Measurements from ENCODE around the gene ADGRG4.
"Not testable (repeated sequence)": the region's sequence is repeated elsewhere in the genome, so short reads cannot be mapped to it uniquely, and the experiment has no call there.

ADGRG4 gene

GRCh38 chrX:136387951-136388502 is 87.3 kb downstream of the ADGRG4 start:
- no peak for DNase-seq (ENCODE audit: low spot score)

GRCh38 chrX:136390921-136391320 is 90.2 kb downstream of the ADGRG4 start:
- no peak for DNase-seq (ENCODE audit: low spot score)

GRCh38 chrX:136395271-136395670 is 94.5 kb downstream of the ADGRG4 start:
- DNase-seq (ENCODE audit: low spot score), result peak; percentile 1

GRCh38 chrX:136397001-136397400 is 96.2 kb downstream of the ADGRG4 start:
- no peak for DNase-seq (ENCODE audit: low spot score)

- DNase-seq (ENCODE audit: low spot score), result no peak
These were observed 104.4 kb downstream of the ADGRG4 start for GRCh38 chrX:136405126-136405525.

DNA sequence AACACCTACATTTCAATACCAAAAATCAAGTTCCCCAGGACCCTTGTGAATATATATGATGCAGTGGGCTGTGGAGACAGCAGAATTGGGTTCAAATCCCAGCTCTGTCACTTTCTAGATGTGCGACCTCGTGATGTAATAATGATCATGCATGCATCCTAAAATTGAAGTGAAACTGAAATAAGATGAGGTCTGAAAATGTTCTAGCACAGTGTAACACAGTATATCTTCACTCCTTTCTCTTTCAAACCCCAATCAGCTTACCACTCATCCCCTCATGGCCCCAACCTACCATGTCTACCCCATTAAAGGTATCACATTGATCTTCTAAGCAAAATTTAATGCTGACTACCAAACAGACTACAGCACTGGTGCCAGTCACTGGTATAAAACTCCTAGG is 117.0 kb downstream of the ADGRG4 start:
- DNase-seq (ENCODE audit: low spot score), result no peak

GRCh38 chrX:136421338-136421737 is 120.6 kb downstream of the ADGRG4 start:
- no peak for DNase-seq (ENCODE audit: low spot score)

DNA sequence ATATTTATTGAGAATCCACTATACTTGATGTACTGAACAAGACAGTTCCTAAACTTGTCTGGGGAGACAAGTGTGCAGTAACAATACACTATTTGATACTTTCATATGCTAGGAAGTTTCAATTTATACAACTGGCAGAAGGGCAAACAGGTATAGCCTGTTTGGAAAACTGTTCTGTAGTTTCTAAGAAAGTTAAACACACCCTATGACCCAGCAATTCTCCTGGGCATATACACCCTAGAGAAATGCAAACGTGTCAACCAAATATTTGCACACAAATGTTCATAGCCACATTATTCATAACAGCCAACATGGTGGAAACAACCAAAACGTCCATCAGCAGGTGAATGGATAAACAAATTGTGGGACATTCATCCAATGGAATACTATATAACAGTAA is 123.0 kb downstream of the ADGRG4 start:
- DNase-seq (ENCODE audit: low spot score), result no peak

DNA sequence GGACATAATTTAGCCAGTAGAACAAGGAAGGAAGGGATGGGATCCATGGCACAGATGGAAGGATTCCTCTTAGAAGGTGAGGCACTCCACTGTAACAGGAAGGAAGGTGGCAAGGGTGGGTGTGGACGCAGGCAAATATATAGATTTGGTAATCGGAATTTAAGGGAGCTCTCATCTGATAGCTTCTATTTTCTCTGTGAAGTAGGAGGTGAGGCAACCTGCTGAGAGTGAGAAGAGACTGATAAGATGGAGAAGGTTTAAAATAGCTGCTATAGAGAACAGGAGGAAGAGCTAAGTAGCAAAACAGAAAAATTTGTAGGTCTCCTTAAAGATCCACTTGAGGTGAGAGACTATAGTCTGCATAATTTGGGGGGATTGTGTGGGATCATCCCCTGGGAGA is 125.2 kb downstream of the ADGRG4 start:
- DNase-seq (ENCODE audit: low spot score), result no peak

DNA sequence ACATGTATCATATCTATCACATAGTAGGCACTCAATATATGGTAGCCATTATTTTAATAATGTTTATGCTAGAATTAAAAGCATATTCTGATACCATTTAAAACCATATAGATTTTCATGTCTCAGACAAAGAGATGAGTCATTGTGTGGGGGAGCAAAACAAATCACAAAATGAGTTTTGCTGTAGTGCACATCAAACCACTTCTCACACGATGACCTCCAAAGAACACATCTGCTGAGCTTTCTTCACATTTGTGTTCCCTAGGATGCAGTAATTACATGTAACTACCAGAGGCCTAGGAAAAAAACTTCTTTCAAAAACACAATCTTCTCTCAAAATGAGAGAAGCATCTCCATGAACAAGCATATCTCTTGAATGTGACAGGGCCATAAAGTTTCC is 130.9 kb downstream of the ADGRG4 start:
- DNase-seq (ENCODE audit: low spot score), result no peak

DNA sequence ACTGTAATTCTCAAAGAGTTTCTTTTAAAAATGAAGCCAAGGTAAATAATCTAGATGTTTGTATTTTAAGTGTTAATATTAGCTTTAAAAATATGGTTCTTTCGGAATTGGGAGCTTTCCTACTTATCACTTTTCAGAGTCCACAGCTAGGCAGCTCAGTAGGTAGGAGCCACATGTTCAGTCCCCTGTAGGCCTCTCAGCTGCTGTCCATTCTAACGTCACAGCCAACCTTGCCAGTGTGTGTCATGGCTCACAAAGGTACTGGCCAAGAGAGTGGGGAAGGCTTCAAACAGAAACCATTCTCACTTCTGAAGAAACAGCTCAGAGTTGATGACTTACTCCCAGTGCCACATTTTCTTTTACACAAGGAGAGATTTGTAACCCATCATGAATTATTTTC is 137.0 kb downstream of the ADGRG4 start:
- no peak for DNase-seq (ENCODE audit: low spot score)

DNA sequence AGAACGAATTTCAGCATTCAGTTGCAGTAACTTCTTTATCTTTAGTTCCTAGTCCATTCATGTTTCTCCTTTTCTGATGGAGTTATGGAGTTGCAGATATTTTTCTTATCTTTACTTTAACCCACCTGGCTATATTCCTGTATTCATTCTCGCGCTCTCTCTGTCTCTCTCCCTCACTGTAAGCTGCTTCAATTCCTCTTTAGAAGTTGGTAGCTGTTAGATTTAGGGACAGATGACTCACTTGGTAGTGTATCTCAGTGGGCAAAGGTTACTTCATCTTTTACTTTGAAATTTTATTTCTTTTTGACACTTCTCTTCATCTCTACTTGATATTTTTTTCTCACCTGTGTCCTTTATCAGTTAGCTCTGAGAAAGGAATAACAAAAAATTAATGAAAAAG is 137.4 kb downstream of the ADGRG4 start:
- no peak for DNase-seq (ENCODE audit: low spot score)

DNA sequence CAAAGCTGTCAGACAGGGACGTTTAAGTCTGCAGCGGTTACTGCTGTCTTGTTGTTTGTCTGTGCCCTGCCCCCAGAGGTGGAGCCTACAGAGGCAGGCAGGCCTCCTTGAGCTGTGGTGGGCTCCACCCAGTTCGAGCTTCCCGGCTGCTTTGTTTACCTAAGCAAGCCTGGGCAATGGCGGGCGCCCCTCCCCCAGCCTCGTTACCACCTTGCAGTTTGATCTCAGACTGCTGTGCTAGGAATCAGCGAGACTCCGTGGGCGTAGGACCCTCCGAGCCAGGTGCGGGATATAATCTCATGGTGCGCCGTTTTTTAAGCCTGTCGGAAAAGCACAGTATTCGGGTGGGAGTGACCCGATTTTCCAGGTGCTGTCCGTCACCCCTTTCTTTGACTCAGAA is 144.9 kb downstream of the ADGRG4 start:
- DNase-seq (ENCODE audit: low spot score), result not testable (repeated sequence)

GRCh38 chrX:136446208-136446607 is 145.4 kb downstream of the ADGRG4 start:
- no peak for DNase-seq (ENCODE audit: low spot score)

GRCh38 chrX:136447308-136447707 is 146.5 kb downstream of the ADGRG4 start:
- DNase-seq (ENCODE audit: low spot score), result no peak

DNA sequence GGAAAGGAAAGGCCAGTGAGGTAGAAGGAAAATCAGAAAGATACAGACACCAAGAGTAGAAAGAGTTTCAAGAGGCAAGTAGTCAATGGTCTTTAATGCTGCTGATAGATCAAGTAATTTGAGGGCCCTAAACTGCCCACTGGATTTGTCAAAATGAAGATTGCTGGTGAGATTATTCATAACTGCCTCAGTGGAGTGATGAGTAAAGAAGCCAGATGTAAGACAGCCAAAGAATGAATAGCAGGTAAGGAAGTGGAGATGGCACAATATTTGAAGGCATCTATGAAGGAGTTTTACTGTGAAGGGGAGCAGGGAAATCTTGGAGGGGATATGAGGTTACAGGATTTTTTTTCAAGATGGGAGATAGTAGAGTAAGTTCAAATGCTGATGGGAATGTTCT is 147.2 kb downstream of the ADGRG4 start:
- DNase-seq (ENCODE audit: low spot score), result no peak

DNA sequence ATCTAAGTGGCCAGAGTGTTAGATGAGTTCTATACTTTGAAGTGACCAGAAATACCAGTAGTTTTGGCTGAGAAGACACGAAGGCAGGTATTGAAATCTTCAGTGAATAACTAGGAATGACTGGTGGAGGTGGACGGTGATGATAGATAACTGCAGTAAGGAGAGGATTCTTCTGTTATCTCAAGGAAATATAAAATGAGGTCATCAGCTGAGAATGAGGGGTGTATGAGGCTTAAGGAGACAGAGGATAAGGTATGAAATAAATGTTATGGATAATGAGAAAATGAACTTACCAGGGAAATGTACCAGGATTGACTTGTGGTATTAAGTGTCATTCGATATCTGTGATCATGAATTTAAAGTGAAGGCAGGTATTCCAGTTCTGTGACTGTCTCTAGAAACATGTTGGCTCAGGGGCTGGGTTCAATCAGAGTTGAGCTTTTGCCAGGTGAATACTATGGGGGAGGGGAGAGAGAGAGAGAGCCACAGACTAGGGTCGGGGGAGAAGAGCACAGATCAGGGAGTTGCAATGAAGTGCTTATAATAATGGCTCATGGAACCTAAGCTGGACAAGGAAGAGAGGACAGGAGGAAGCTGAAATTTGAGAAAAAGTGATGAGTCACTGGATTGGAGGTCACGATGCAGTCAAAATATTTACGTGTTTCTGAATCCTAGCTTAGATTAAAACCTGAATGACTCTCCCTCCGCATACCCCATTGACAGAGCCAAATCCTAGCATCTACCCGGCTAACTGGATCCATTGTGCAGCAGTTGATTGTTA is 149.5 kb downstream of the ADGRG4 start:
- DNase-seq (ENCODE audit: low spot score), result no peak

DNA sequence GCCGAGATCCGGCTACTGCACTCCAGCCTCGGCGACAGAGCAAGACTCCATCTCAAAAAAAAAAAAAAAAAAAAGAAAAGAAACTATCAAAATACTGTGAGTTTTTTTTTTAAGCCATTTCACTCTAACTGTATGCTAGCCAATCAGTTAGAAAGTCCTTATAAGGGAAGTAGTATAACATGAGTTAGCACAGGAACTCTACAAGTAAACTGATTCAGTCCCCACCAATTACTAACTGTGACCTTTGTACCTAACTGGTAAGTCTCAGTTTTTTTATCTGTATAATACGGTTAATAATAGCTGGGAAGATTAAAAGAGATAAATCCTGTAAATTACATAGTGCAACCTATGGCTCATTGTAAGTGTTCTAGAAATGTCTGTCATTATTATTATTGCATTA is 151.9 kb downstream of the ADGRG4 start:
- no peak for DNase-seq (ENCODE audit: low spot score)

- no peak for DNase-seq (ENCODE audit: low spot score)
These were observed 152.4 kb downstream of the ADGRG4 start for GRCh38 chrX:136453114-136453513.

DNA sequence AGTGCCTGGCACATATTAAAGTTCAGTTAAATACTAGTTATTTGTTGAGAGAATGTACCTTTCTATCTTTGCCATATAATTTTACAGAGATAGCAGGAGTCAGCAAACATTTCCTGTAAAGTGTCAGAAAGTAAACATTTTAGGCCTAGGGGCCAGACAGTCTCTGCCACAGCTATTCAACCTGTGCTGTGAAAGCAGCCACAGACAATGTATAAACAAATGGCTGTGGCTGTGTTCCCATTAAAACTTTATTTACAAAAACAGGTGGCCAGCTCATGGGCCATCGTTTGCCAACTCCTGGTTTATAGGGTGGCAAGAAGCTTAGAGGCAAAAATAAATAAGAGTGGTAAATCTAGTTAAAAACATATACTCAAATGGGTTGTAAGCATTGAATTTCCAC is 153.0 kb downstream of the ADGRG4 start:
- DNase-seq (ENCODE audit: low spot score), result no peak

- no peak for DNase-seq (ENCODE audit: low spot score)
These were observed 155.4 kb downstream of the ADGRG4 start for GRCh38 chrX:136456133-136456532.

GRCh38 chrX:136457303-136457917 is 156.6 kb downstream of the ADGRG4 start:
- no peak for DNase-seq (ENCODE audit: low spot score)

GRCh38 chrX:136464589-136464988 is 163.8 kb downstream of the ADGRG4 start:
- DNase-seq (ENCODE audit: low spot score), result no peak

All from GM03348 (cell line).